Calu3 (cell line): ENCODE measurements around the gene SLC17A9. TPM values are rescaled to one million over a fixed set of nuclear protein-coding genes. Genes with fewer than 3 reads are reported as not detected.

Experiments used
- total RNA-seq: library from RNA; stranded (reverse); gene quantifications from 2 replicates; pipeline ENCODE4 v1.2.3, GENCODE V29; 2022

SLC17A9 gene
- total RNA-seq, 1 experiment from 2014 or later: 12.0 TPM

Other genes with a start within 250 kb of the SLC17A9 start
- gene NTSR1, start 243.9 kb upstream of the SLC17A9 start, total RNA-seq: not detected in 2 replicates
- gene MRGBP, start 156.2 kb upstream of the SLC17A9 start, total RNA-seq: 28.9 and 31.8 TPM in 2 replicates
- 80.1 and 98.2 TPM in 2 replicates for gene OGFR, start 147.9 kb upstream of the SLC17A9 start, total RNA-seq
- 2.7 TPM in 2 replicates for gene COL9A3, start 135.7 kb upstream of the SLC17A9 start, total RNA-seq
- gene TCFL5, start 90.9 kb upstream of the SLC17A9 start, total RNA-seq: 18.9 and 22.3 TPM in 2 replicates
- gene DIDO1, start 26.2 kb upstream of the SLC17A9 start, total RNA-seq: 75.6 and 77.1 TPM in 2 replicates
- 64.3 and 64.6 TPM in 2 replicates for gene GID8, start 14.6 kb upstream of the SLC17A9 start, total RNA-seq
- not detected in 2 replicates for gene BHLHE23, start 54.3 kb downstream of the SLC17A9 start, total RNA-seq